BLaER1 (cell line): ENCODE measurements around the gene PCLO.
A peak's percentile ranks its signal among the peaks of the same experiment; 100 is the strongest.
"Not testable (repeated sequence)": the region's sequence is repeated elsewhere in the genome, so short reads cannot be mapped to it uniquely, and the experiment has no call there.

Experiments used
- H3K27ac ChIP-seq: shearing (Covaris generic); formaldehyde crosslinking; 2 replicates; pipeline ENCODE4 v1.8.1; 2022
- H3K27me3 ChIP-seq: shearing (Covaris generic); formaldehyde crosslinking; 2 replicates; pipeline ENCODE4 v1.8.1; 2022
- H3K36me3 ChIP-seq: shearing (Covaris generic); formaldehyde crosslinking; 2 replicates; pipeline ENCODE4 v1.8.1; 2022
- H3K4me1 ChIP-seq: shearing (Covaris generic); formaldehyde crosslinking; 2 replicates; pipeline ENCODE4 v1.8.1; 2022
- H3K4me2 ChIP-seq: shearing (Covaris generic); formaldehyde crosslinking; 2 replicates; pipeline ENCODE4 v1.8.1; 2022
- H3K4me3 ChIP-seq: shearing (Covaris generic); formaldehyde crosslinking; 2 replicates; pipeline ENCODE4 v1.8.1; 2022
- H3K9ac ChIP-seq: shearing (Covaris generic); formaldehyde crosslinking; 2 replicates; pipeline ENCODE4 v1.8.1; 2022
- H3K9me3 ChIP-seq: shearing (Covaris generic); formaldehyde crosslinking; 2 replicates; pipeline ENCODE4 v1.8.1; 2022
- H4K20me1 ChIP-seq: shearing (Covaris generic); formaldehyde crosslinking; 2 replicates; pipeline ENCODE4 v1.8.1; 2022
- Cebpa-rat ChIP-seq: shearing (Covaris generic); IDR thresholded peaks from 2 replicates; pipeline ENCODE4 v1.8.1; 2022

The PCLO gene

GRCh38 chr7:82945480-82945879 is 217.2 kb downstream of the PCLO start:
- no peaks in the 10 kb centered on the region for H3K9me3 ChIP-seq
- H4K20me1 ChIP-seq = no peaks in the 10 kb centered on the region
- H3K4me3 ChIP-seq = no peak overlapping the region
- H3K36me3 ChIP-seq = no peaks in the 10 kb centered on the region
- no peak overlapping the region for H3K27ac ChIP-seq
- no peak overlapping the region for H3K4me2 ChIP-seq
- H3K27me3 ChIP-seq = no peaks in the 10 kb centered on the region
- H3K4me1 ChIP-seq = peaks cover 4% of the 10 kb centered on the region; the same call in 1 of the 2 replicates
- no peak for TF ChIP-seq Cebpa-rat
- H3K9ac ChIP-seq = no peak overlapping the region

- H3K4me3 ChIP-seq = no peak overlapping the region
- H3K27ac ChIP-seq = no peak overlapping the region
- H3K4me1 ChIP-seq = no peaks in the 10 kb centered on the region
- no peaks in the 10 kb centered on the region for H3K9me3 ChIP-seq
- H3K36me3 ChIP-seq = no peaks in the 10 kb centered on the region
- no peak overlapping the region for H3K4me2 ChIP-seq
- H3K9ac ChIP-seq = no peak overlapping the region
- H4K20me1 ChIP-seq = no peaks in the 10 kb centered on the region
- no peak for TF ChIP-seq Cebpa-rat
- H3K27me3 ChIP-seq = no peaks in the 10 kb centered on the region
These were observed 217.6 kb downstream of the PCLO start for GRCh38 chr7:82945056-82945455.

- H3K27ac ChIP-seq = no peak overlapping the region
- H3K9me3 ChIP-seq = no peaks in the 10 kb centered on the region
- H3K9ac ChIP-seq = no peak overlapping the region
- H3K27me3 ChIP-seq = no peaks in the 10 kb centered on the region
- TF ChIP-seq Cebpa-rat = no peak
- no peaks in the 10 kb centered on the region for H3K36me3 ChIP-seq
- no peak overlapping the region for H3K4me3 ChIP-seq
- no peaks in the 10 kb centered on the region for H4K20me1 ChIP-seq
- H3K4me1 ChIP-seq = peaks cover under 1% of the 10 kb centered on the region; the same call in 1 of the 2 replicates
- no peak overlapping the region for H3K4me2 ChIP-seq
These were observed 230.2 kb downstream of the PCLO start for GRCh38 chr7:82932516-82932915.

- no peak overlapping the region for H3K27ac ChIP-seq
- TF ChIP-seq Cebpa-rat = no peak
- H3K4me2 ChIP-seq = peak overlapping the region; percentile 41
- H3K4me3 ChIP-seq = no peak overlapping the region
- no peaks in the 10 kb centered on the region for H3K27me3 ChIP-seq
- no peaks in the 10 kb centered on the region for H3K36me3 ChIP-seq
- no peaks in the 10 kb centered on the region for H4K20me1 ChIP-seq
- H3K9ac ChIP-seq = no peak overlapping the region
- no peaks in the 10 kb centered on the region for H3K9me3 ChIP-seq
- peaks cover 28% of the 10 kb centered on the region for H3K4me1 ChIP-seq
These were observed 236.2 kb downstream of the PCLO start for GRCh38 chr7:82926477-82926876.

- no peak overlapping the region for H3K4me3 ChIP-seq
- no peaks in the 10 kb centered on the region for H3K9me3 ChIP-seq
- no peak overlapping the region for H3K27ac ChIP-seq
- H3K4me1 ChIP-seq = peaks cover 28% of the 10 kb centered on the region
- no peak overlapping the region for H3K9ac ChIP-seq
- H4K20me1 ChIP-seq = no peaks in the 10 kb centered on the region
- H3K27me3 ChIP-seq = no peaks in the 10 kb centered on the region
- no peaks in the 10 kb centered on the region for H3K36me3 ChIP-seq
- H3K4me2 ChIP-seq = peak overlapping the region; percentile 49
- TF ChIP-seq Cebpa-rat = no peak
These were observed 237.4 kb downstream of the PCLO start for GRCh38 chr7:82925331-82925730.

- H3K9ac ChIP-seq = no peak overlapping the region
- H4K20me1 ChIP-seq = no peaks in the 10 kb centered on the region
- no peak for TF ChIP-seq Cebpa-rat
- H3K4me3 ChIP-seq = no peak overlapping the region
- H3K4me2 ChIP-seq = no peak overlapping the region
- H3K27ac ChIP-seq = no peak overlapping the region
- no peaks in the 10 kb centered on the region for H3K36me3 ChIP-seq
- no peaks in the 10 kb centered on the region for H3K9me3 ChIP-seq
- no peaks in the 10 kb centered on the region for H3K27me3 ChIP-seq
- no peaks in the 10 kb centered on the region for H3K4me1 ChIP-seq
These were observed 256.2 kb downstream of the PCLO start for GRCh38 chr7:82906502-82906901.

GRCh38 chr7:82904871-82905270 is 257.8 kb downstream of the PCLO start:
- Histone ChIP-seq H3K4me3 (no peak overlapping the region), H4K20me1 (no peaks in the 10 kb centered on the region), H3K9ac (no peak overlapping the region), H3K4me2 (no peak overlapping the region), H3K27me3 (no peaks in the 10 kb centered on the region), H3K27ac (no peak overlapping the region), H3K4me1 (no peaks in the 10 kb centered on the region), H3K36me3 (no peaks in the 10 kb centered on the region), H3K9me3 (no peaks in the 10 kb centered on the region)
- TF ChIP-seq Cebpa-rat = no peak

- H3K27ac ChIP-seq, H4K20me1 ChIP-seq, H3K36me3 ChIP-seq, H3K9me3 ChIP-seq, H3K4me1 ChIP-seq, H3K9ac ChIP-seq, H3K4me3 ChIP-seq, H3K4me2 ChIP-seq, H3K27me3 ChIP-seq: not testable (repeated sequence)
These were observed 261.6 kb downstream of the PCLO start for GRCh38 chr7:82901098-82901497.

GRCh38 chr7:82897500-82897899 is 265.2 kb downstream of the PCLO start:
- Histone ChIP-seq H4K20me1 (no peaks in the 10 kb centered on the region), H3K4me3 (no peak overlapping the region), H3K4me2 (no peak overlapping the region), H3K36me3 (no peaks in the 10 kb centered on the region), H3K27me3 (no peaks in the 10 kb centered on the region), H3K27ac (no peak overlapping the region), H3K9me3 (no peaks in the 10 kb centered on the region), H3K9ac (no peak overlapping the region), H3K4me1 (no peaks in the 10 kb centered on the region)
- no peak for TF ChIP-seq Cebpa-rat

GRCh38 chr7:82894341-82894740 is 268.3 kb downstream of the PCLO start:
- H3K36me3 ChIP-seq, H3K4me2 ChIP-seq, H3K27ac ChIP-seq, H3K4me3 ChIP-seq, H4K20me1 ChIP-seq, H3K4me1 ChIP-seq, H3K9ac ChIP-seq, H3K27me3 ChIP-seq, H3K9me3 ChIP-seq: not testable (repeated sequence)

- no peak overlapping the region for H3K27ac ChIP-seq
- H3K9me3 ChIP-seq = no peaks in the 10 kb centered on the region
- H3K27me3 ChIP-seq = no peaks in the 10 kb centered on the region
- H3K4me1 ChIP-seq = no peaks in the 10 kb centered on the region
- TF ChIP-seq Cebpa-rat = no peak
- H3K9ac ChIP-seq = no peak overlapping the region
- no peaks in the 10 kb centered on the region for H3K36me3 ChIP-seq
- no peaks in the 10 kb centered on the region for H4K20me1 ChIP-seq
- no peak overlapping the region for H3K4me3 ChIP-seq
- H3K4me2 ChIP-seq = no peak overlapping the region
These were observed 276.4 kb downstream of the PCLO start for GRCh38 chr7:82886324-82886723.
